ENCODE data around the gene CDH13. TPM values are rescaled to one million over a fixed set of nuclear protein-coding genes. Genes with fewer than 3 reads are reported as not detected.

CDH13 gene
- total and polyA plus RNA-seq, 2 donors (not counting 3 experiments of a cell fraction or from before 2014, with no cell fraction given) = 96.6 to 124 TPM

DNA sequence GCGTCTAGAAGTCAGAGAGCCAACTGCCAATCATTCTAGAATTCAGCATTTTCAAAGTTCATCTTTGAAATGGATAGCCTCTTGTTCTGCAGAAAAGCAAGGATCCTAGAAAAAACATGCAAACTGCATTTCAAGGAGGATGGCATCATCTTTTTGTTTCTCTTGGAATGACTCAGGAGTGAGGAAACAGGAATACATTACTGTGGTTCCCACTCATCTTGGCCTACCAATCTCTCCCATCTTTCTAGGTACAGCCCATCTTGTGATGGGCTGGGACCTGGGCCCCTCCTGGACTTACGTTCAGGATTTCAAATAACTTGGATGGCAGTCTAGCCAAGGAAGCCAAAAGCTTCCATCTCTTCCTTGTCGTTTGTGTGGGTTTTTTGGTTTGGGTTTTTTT is 363.4 kb downstream of the CDH13 start:
- Histone ChIP-seq H3K36me3 (ENCODE audit: control insufficient read depth in 2 of 2, extremely low read depth in 1 of 2, insufficient read depth in 2 of 2, low read length in 2 of 2) (no peaks in the 10 kb centered on the region), H2AFZ (ENCODE audit: low read depth, low read length) (no peak overlapping the region), H3K9ac (replicated peaks; ENCODE audit: extremely low read depth, insufficient read depth, low read length) (no peak overlapping the region), H3K27me3 (ENCODE audit: control insufficient read depth in 2 of 2, insufficient read depth in 2 of 2, low read length in 2 of 2) (no peaks in the 10 kb centered on the region), H3K9me1 (replicated peaks; ENCODE audit: control insufficient read depth, extremely low read depth, insufficient read depth, low read length) (no peaks in the 10 kb centered on the region), H3K4me1 (ENCODE audit: control insufficient read depth, extremely low read depth, insufficient read depth, low read length) (peaks cover 15% of the 10 kb centered on the region), H3K4me3 (replicated peaks in 1 of 3; ENCODE audit: insufficient read depth in 1 of 3, low read depth in 1 of 3, low read length in 3 of 3) (no peak overlapping the region), H3K4me2 (ENCODE audit: insufficient read depth, low read length) (no peak overlapping the region), H3K9me3 (replicated peaks; ENCODE audit: control insufficient read depth, insufficient read depth, low read length) (no peaks in the 10 kb centered on the region), H4K20me1 (replicated peaks; ENCODE audit: control insufficient read depth, extremely low read depth, insufficient read depth, low read length) (no peaks in the 10 kb centered on the region), H3K79me2 (ENCODE audit: control insufficient read depth, insufficient read depth, low read length) (no peaks in the 10 kb centered on the region), H3K27ac (ENCODE audit: insufficient read depth, low read depth, low read length) (no peak overlapping the region)
- intact Hi-C loops (cut with micrococcal nuclease) = no loop called here
- dilution Hi-C loops (cut with MboI; ENCODE audit: extremely low pct_ligation_motif_present, low sequenced_read_pairs) = no loop called here
- POLR2A ChIA-PET = no interaction called here
- peak; percentile 66 for TF ChIP-seq FOS (IDR thresholded peaks at IDR 0.05; ENCODE audit: borderline replicate concordance, insufficient read depth, low read length)
- TF ChIP-seq EZH2 (IDR thresholded peaks at IDR 0.05; ENCODE audit: borderline replicate concordance, low read depth, low read length, severe bottlenecking) = no peak
- no peak for TF ChIP-seq POLR2AphosphoS5 (IDR thresholded peaks at IDR 0.05; ENCODE audit: insufficient read depth, low read depth, low read length)
- TF ChIP-seq JUN (IDR thresholded peaks at IDR 0.05; ENCODE audit: borderline replicate concordance, insufficient read depth, insufficient read length, low read depth) = no peak
- TF ChIP-seq GATA2 (IDR thresholded peaks at IDR 0.05; ENCODE audit: insufficient read depth, insufficient read length, low read depth, low read length) = peak; percentile 72
- FAIRE-seq = no peak
- no peak for DNase-seq (ENCODE audit: low read depth, low spot score)
- CTCF ChIA-PET = no interaction called here
- BruUV-seq (replicated peaks) = no TSS peak

DNA sequence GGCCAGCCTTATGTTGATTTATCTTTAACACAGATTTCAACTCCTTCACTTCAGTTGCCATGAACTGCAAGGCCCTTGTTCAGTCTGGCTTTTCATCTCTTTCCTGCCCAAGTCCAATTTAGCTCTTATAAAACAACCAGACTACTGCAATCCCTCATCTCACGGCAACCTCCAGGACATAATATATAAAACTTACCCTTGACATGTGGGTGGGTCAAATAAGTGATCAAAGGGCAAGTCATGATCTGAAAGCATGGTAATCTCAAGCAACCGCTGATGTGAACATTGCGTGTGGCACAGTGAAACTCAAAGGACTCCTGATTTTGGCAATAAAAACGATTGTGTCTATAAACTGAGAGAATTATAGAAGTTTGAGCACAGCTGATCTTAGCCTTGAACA is 364.6 kb downstream of the CDH13 start:
- H3K9me3 ChIP-seq (replicated peaks; ENCODE audit: control insufficient read depth, insufficient read depth, low read length) = no peaks in the 10 kb centered on the region
- no peak overlapping the region for H3K4me2 ChIP-seq (ENCODE audit: insufficient read depth, low read length)
- H3K4me3 ChIP-seq (replicated peaks in 1 of 3; ENCODE audit: insufficient read depth in 1 of 3, low read depth in 1 of 3, low read length in 3 of 3) = no peak overlapping the region
- FAIRE-seq (no peak), DNase-seq (ENCODE audit: low read depth, low spot score) (no peak)
- H3K9me1 ChIP-seq (replicated peaks; ENCODE audit: control insufficient read depth, extremely low read depth, insufficient read depth, low read length) = no peaks in the 10 kb centered on the region
- intact Hi-C loops (cut with micrococcal nuclease) (no loop called here), dilution Hi-C loops (cut with MboI; ENCODE audit: extremely low pct_ligation_motif_present, low sequenced_read_pairs) (no loop called here)
- H2AFZ ChIP-seq (ENCODE audit: low read depth, low read length) = no peak overlapping the region
- no peak for TF ChIP-seq POLR2AphosphoS5 (IDR thresholded peaks at IDR 0.05; ENCODE audit: insufficient read depth, low read depth, low read length)
- TF ChIP-seq, protein P1, sequence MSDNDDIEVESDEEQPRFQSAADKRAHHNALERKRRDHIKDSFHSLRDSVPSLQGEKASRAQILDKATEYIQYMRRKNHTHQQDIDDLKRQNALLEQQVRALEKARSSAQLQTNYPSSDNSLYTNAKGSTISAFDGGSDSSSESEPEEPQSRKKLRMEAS (IDR thresholded peaks at IDR 0.05; ENCODE audit: insufficient read depth, insufficient read length) = no peak
- no peak for TF ChIP-seq JUN (IDR thresholded peaks at IDR 0.05; ENCODE audit: borderline replicate concordance, insufficient read depth, insufficient read length, low read depth)
- TF ChIP-seq, protein P2, sequence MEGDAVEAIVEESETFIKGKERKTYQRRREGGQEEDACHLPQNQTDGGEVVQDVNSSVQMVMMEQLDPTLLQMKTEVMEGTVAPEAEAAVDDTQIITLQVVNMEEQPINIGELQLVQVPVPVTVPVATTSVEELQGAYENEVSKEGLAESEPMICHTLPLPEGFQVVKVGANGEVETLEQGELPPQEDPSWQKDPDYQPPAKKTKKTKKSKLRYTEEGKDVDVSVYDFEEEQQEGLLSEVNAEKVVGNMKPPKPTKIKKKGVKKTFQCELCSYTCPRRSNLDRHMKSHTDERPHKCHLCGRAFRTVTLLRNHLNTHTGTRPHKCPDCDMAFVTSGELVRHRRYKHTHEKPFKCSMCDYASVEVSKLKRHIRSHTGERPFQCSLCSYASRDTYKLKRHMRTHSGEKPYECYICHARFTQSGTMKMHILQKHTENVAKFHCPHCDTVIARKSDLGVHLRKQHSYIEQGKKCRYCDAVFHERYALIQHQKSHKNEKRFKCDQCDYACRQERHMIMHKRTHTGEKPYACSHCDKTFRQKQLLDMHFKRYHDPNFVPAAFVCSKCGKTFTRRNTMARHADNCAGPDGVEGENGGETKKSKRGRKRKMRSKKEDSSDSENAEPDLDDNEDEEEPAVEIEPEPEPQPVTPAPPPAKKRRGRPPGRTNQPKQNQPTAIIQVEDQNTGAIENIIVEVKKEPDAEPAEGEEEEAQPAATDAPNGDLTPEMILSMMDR (IDR thresholded peaks at IDR 0.05; ENCODE audit: extremely low read depth in 1 of 2, insufficient read depth in 1 of 2, low read depth in 1 of 2, low read length in 2 of 2) = no peak
- no peak for TF ChIP-seq EZH2 (IDR thresholded peaks at IDR 0.05; ENCODE audit: borderline replicate concordance, low read depth, low read length, severe bottlenecking)
- TF ChIP-seq POLR2A (IDR thresholded peaks at IDR 0.05; ENCODE audit: low read depth, low read length) = no peak
- TF ChIP-seq MYC (IDR thresholded peaks at IDR 0.05; ENCODE audit: low read depth, low read length) = no peak
- TF ChIP-seq GATA2 (IDR thresholded peaks at IDR 0.05; ENCODE audit: insufficient read depth, insufficient read length, low read depth, low read length) = no peak
- TF ChIP-seq FOS (IDR thresholded peaks at IDR 0.05; ENCODE audit: borderline replicate concordance, insufficient read depth, low read length) = no peak
- ChIA-PET POLR2A (no interaction called here), CTCF (interaction anchor here (1.1 kb wide), 2 partner anchors 11 to 229 kb away, joined by 3 to 4 read pairs; no protein-coding TSS in a partner anchor)
- H3K27me3 ChIP-seq (ENCODE audit: control insufficient read depth in 2 of 2, insufficient read depth in 2 of 2, low read length in 2 of 2) = no peaks in the 10 kb centered on the region
- H3K4me1 ChIP-seq (ENCODE audit: control insufficient read depth, extremely low read depth, insufficient read depth, low read length) = peaks cover 24% of the 10 kb centered on the region
- H3K27ac ChIP-seq (ENCODE audit: insufficient read depth, low read depth, low read length) = no peak overlapping the region
- no peak overlapping the region for H3K9ac ChIP-seq (replicated peaks; ENCODE audit: extremely low read depth, insufficient read depth, low read length)
- no TSS peak for BruUV-seq (replicated peaks)
- H4K20me1 ChIP-seq (replicated peaks; ENCODE audit: control insufficient read depth, extremely low read depth, insufficient read depth, low read length) = no peaks in the 10 kb centered on the region
- H3K36me3 ChIP-seq (ENCODE audit: control insufficient read depth in 2 of 2, extremely low read depth in 1 of 2, insufficient read depth in 2 of 2, low read length in 2 of 2) = no peaks in the 10 kb centered on the region
- H3K79me2 ChIP-seq (ENCODE audit: control insufficient read depth, insufficient read depth, low read length) = no peaks in the 10 kb centered on the region

Data from endothelial cell of umbilical vein (primary cell).